SU-DHL-6 (cell line): ENCODE measurements around the gene IFNA2.
A peak's percentile ranks its signal among the peaks of the same experiment; 100 is the strongest.

Experiments
- H2AFZ ChIP-seq: fragments of 200-600 bp; sonication (generic); 2 replicates; pipeline ENCODE4 v1.6.1; 2014; ENCODE audit warnings: low read depth, mild to moderate bottlenecking, moderate library complexity, mixed read lengths, antibody characterized with exemption, low read length; ENCODE audit not compliant: severe bottlenecking
- H3F3A ChIP-seq: fragments of 200-600 bp; shearing (Covaris generic); 2 replicates; pipeline ENCODE4 v1.6.0; 2016; ENCODE audit warnings: antibody characterized with exemption, mild to moderate bottlenecking; ENCODE audit not compliant: insufficient read depth
- H3K27ac ChIP-seq: fragments of 200-600 bp; sonication (generic); 2 replicates; pipeline ENCODE4 v1.5.1; 2016; ENCODE audit warnings: low read depth, mild to moderate bottlenecking, low read length, moderate library complexity, mixed read lengths
- H3K27me3 ChIP-seq: fragments of 200-600 bp; sonication (generic), shearing (Covaris generic); 2 replicates; pipeline ENCODE4 v1.6.0; 2014; ENCODE audit warnings: mild to moderate bottlenecking, low read length
- H3K36me3 ChIP-seq: fragments of 200-600 bp; sonication (generic); 2 replicates; pipeline ENCODE4 v1.6.1; 2014; ENCODE audit warnings: mild to moderate bottlenecking, low read length, mixed read lengths
- H3K4me2 ChIP-seq: fragments of 300-600, 200-600 bp; shearing (Covaris generic), sonication (generic); 2 replicates; pipeline ENCODE4 v1.6.0; 2014; ENCODE audit warnings: low read length, low read depth, mild to moderate bottlenecking; ENCODE audit not compliant: poor library complexity, severe bottlenecking
- H3K4me3 ChIP-seq: fragments of 200-600 bp; sonication (generic); 2 replicates; pipeline ENCODE4 v1.5.1; 2014; ENCODE audit warnings: antibody characterized with exemption, low read length, mild to moderate bottlenecking, mixed read lengths; ENCODE audit not compliant: insufficient read depth, poor library complexity, severe bottlenecking
- H3K79me2 ChIP-seq: fragments of 200-600 bp; sonication (generic); 2 replicates; pipeline ENCODE4 v1.6.1; 2014; ENCODE audit warnings: mild to moderate bottlenecking, low read length, moderate library complexity; ENCODE audit not compliant: insufficient read depth
- H3K9ac ChIP-seq: fragments of 200-600 bp; sonication (generic); 2 replicates; pipeline ENCODE4 v1.7.0; 2014; ENCODE audit warnings: mild to moderate bottlenecking, low read length
- H3K9me2 ChIP-seq: fragments of 200-600 bp; sonication (generic); replicated peaks from 2 replicates; pipeline ENCODE4 v1.6.1; 2014; ENCODE audit warnings: low read length; ENCODE audit not compliant: insufficient read depth
- H3K9me3 ChIP-seq: fragments of 200-600 bp; sonication (generic); 2 replicates; pipeline ENCODE4 v1.6.1; 2014; ENCODE audit warnings: low read length, mixed read lengths; ENCODE audit not compliant: insufficient read depth
- H4K20me1 ChIP-seq: fragments of 200-600 bp; sonication (generic); 2 replicates; pipeline ENCODE4 v1.6.1; 2014; ENCODE audit warnings: low read depth, mild to moderate bottlenecking, antibody characterized with exemption, low read length, moderate library complexity, mixed read lengths
- EZH2phosphoT487 ChIP-seq: fragments of 200-600 bp; sonication (generic), shearing (Covaris generic); conservative IDR thresholded peaks from 2 replicates; pipeline ENCODE4 v1.6.1; 2018; ENCODE audit warnings: mild to moderate bottlenecking, antibody characterized with exemption, low read length, moderate library complexity, mixed read lengths
- TF ChIP-seq, protein P1 (sequence below): fragments of 200-600 bp; sonication (generic); IDR thresholded peaks from one replicate; pipeline ENCODE4 v1.5.1; 2017; ENCODE audit warnings: antibody characterized with exemption, mild to moderate bottlenecking, low read length, moderate library complexity; ENCODE audit not compliant: insufficient read depth, poor library complexity, severe bottlenecking

The IFNA2 gene

DNA sequence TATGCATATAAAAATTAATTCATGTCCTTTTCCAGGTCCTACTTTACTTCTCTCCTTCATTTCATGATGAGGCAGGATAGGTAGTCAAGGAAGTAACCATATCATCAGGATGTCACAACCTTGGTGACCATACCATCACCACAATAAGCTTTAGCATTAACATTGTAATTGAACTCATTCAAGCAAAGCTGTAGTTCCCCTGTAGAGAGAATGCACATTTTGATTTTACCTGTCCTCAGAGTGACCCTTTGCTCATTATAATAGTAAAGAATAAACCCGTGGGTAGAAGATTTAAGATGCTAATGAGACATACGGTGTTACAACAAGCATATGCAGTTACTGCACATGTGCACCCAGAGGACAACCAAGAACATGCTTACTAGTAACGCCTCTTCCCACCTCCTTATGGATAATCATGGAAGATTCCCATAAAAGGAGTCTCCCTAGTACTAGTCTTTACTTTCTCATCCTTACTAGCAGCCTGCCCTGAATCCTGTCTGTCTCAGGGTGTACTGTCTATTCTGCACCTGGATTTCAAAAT lies 36.7 kb downstream of the IFNA2 start:
- no peaks in the 10 kb centered on the region for H3K9me2 ChIP-seq
- H4K20me1 ChIP-seq, result no peaks in the 10 kb centered on the region
- H3K9me3 ChIP-seq, result 0 out of 2 replicates have a peak, but pooled peaks cover 6% of the 10 kb centered on the region
- no peak for TF ChIP-seq EZH2phosphoT487
- no peaks in the 10 kb centered on the region for H3K27me3 ChIP-seq
- H3K9ac ChIP-seq, result no peak overlapping the region
- H3F3A ChIP-seq, result no peaks in the 10 kb centered on the region
- no peak overlapping the region for H3K4me2 ChIP-seq
- H3K36me3 ChIP-seq, result no peaks in the 10 kb centered on the region
- no peaks in the 10 kb centered on the region for H3K79me2 ChIP-seq
- no peak overlapping the region for H2AFZ ChIP-seq
- H3K27ac ChIP-seq, result no peak overlapping the region
- H3K4me3 ChIP-seq, result no peak overlapping the region

DNA sequence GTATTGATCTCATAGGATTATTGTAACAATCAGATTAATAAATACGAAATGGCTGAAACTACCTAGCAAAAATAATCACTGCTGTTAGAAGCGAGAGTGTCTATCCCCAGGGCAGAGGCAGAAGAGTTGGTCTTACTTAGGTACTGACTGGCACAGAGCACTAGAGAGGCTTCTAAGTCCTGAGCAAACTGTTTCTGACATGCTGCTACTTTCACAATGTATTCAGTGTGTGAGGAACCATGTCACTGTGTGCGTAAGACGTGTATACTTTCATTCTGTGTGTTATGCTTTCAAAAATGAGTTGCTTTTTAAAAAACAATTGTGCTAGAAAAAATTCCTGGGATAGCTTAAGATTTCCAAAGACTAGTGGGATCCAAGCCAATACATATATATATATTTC lies 44.5 kb downstream of the IFNA2 start:
- Histone ChIP-seq H3K79me2 (no peaks in the 10 kb centered on the region), H3F3A (no peaks in the 10 kb centered on the region), H3K27ac (no peak overlapping the region), H3K9me3 (0 out of 2 replicates have a peak, but pooled peaks cover 5% of the 10 kb centered on the region), H2AFZ (no peak overlapping the region), H3K27me3 (no peaks in the 10 kb centered on the region), H3K4me3 (no peak overlapping the region), H3K9me2 (no peaks in the 10 kb centered on the region), H3K36me3 (no peaks in the 10 kb centered on the region), H3K4me2 (no peak overlapping the region), H4K20me1 (no peaks in the 10 kb centered on the region), H3K9ac (no peak overlapping the region)
- TF ChIP-seq, protein P1, sequence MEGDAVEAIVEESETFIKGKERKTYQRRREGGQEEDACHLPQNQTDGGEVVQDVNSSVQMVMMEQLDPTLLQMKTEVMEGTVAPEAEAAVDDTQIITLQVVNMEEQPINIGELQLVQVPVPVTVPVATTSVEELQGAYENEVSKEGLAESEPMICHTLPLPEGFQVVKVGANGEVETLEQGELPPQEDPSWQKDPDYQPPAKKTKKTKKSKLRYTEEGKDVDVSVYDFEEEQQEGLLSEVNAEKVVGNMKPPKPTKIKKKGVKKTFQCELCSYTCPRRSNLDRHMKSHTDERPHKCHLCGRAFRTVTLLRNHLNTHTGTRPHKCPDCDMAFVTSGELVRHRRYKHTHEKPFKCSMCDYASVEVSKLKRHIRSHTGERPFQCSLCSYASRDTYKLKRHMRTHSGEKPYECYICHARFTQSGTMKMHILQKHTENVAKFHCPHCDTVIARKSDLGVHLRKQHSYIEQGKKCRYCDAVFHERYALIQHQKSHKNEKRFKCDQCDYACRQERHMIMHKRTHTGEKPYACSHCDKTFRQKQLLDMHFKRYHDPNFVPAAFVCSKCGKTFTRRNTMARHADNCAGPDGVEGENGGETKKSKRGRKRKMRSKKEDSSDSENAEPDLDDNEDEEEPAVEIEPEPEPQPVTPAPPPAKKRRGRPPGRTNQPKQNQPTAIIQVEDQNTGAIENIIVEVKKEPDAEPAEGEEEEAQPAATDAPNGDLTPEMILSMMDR, result no peak
- no peak for TF ChIP-seq EZH2phosphoT487

DNA sequence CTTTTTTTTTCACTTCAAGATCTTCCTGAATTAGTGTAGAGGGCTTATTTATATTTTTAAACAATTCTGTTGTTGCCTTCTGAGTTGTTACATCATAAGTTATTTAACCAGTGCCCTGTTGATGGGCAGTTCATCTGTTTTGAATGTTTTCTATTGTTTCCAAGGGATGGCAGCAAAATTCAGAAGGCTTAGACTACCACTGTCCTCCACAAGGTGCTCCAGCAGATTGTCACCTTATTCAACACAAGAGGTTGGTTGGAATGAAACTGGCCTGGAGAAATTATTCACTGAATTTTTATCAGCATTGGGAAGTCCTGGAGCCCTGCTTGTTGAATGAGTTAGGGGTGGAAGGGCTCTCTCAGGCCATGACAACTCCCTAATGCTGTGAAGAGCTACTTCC lies 48.7 kb downstream of the IFNA2 start:
- H3K4me3 ChIP-seq, result no peak overlapping the region
- H4K20me1 ChIP-seq, result peaks cover 14% of the 10 kb centered on the region; the same call in 1 of the 2 replicates
- H3K27ac ChIP-seq, result no peak overlapping the region
- no peaks in the 10 kb centered on the region for H3K9me2 ChIP-seq
- peaks cover 34% of the 10 kb centered on the region for H3K79me2 ChIP-seq
- no peak for TF ChIP-seq EZH2phosphoT487
- TF ChIP-seq, protein P1, result no peak
- 0 out of 2 replicates have a peak, but pooled peaks cover 3% of the 10 kb centered on the region for H3K36me3 ChIP-seq
- H3K9me3 ChIP-seq, result no peaks in the 10 kb centered on the region
- no peak overlapping the region for H3K4me2 ChIP-seq
- H3K27me3 ChIP-seq, result no peaks in the 10 kb centered on the region
- no peak overlapping the region for H2AFZ ChIP-seq
- no peaks in the 10 kb centered on the region for H3F3A ChIP-seq
- no peak overlapping the region for H3K9ac ChIP-seq

DNA sequence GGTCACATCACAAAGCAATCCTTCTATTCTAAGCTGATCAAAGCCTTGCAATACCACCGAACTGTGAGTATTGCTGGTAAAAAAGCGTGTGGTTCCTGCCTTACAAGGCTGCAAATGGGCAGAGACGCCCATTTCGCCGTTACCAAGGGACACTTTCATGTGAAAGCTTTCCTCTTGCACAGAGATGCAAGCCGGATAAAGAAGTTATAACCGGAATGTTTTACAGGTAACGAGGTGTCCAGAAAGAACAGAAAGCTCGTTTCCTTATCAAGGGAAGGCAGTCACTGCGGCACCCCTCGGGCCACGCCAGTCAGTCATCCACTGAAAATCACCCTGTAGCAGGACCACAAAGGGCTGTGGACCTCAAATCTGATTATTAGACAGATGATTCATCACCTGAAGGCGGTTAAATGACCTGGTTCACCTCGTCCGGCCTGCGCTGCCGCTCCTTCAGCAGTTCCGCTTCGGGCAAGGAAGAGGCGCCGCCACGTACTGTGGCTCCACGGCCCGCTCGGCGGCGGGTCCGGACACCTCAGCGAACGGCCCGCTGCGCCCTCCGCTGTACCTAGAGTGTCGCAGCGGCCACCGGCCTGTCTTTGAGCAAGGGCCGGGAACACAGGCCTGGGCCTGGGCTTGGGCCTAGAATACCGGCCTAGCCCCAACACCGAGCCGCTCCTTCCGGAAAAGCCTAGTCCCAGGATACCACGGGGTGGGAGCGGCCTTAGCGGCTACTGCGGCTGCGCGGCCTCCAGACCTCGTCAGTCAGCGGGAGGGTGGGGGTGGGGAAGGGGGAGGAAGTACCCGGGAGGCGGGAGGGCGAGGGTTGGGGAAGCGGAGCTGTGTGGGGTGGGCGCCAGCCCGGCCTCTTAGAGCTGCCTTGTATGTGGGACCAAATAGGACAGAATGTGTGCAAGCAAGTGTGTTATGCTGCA lies 50.2 kb downstream of the IFNA2 start, which contains the start of gene KLHL9:
Gene KLHL9, minus strand, starts transcription at position 704 of the 932 bp plus-strand sequence. Its CDS starts 545 bp downstream, at position 159.
- H3K9ac ChIP-seq, result peak within 1 kb of the TSS; percentile 62
- H4K20me1 ChIP-seq, result peaks cover 23% of the 10 kb centered on the region; the same call in 1 of the 2 replicates
- no peaks in the 10 kb centered on the region for H3F3A ChIP-seq
- H3K4me3 ChIP-seq, result peak within 1 kb of the TSS; percentile 74
- peaks cover 3% of the 10 kb centered on the region; the same call in 1 of the 2 replicates for H3K36me3 ChIP-seq
- no peaks in the 10 kb centered on the region for H3K27me3 ChIP-seq
- TF ChIP-seq EZH2phosphoT487, result no peak
- TF ChIP-seq, protein P1, result no peak
- no peaks in the 10 kb centered on the region for H3K9me3 ChIP-seq
- peak within 1 kb of the TSS; percentile 21 for H3K27ac ChIP-seq
- peak within 1 kb of the TSS; percentile 82 for H2AFZ ChIP-seq
- H3K4me2 ChIP-seq, result peak within 1 kb of the TSS; percentile 72
- H3K9me2 ChIP-seq, result no peaks in the 10 kb centered on the region
- peaks cover 46% of the 10 kb centered on the region for H3K79me2 ChIP-seq
